ENCODE results near the gene GGACT. TPM values are rescaled to one million over a fixed set of nuclear protein-coding genes. Genes with fewer than 3 reads are reported as not detected.

The GGACT gene
- total and polyA plus RNA-seq, 2 of the 8 experiments (the other 6 are each of a cell fraction or from before 2014, with no cell fraction given): 1.1 to 1.5 TPM

GRCh38 chr13:100620792-100621191 lies 32.2 kb upstream of the GGACT start:
- no peak overlapping the region for H2BK5ac ChIP-seq (ENCODE audit: low read depth, low read length)
- CTCF ChIA-PET (ENCODE audit: partially characterized antibody): interaction anchor here (0.7 to 1.4 kb wide), 6 partner anchors 10 to 72 kb away, joined by 3 to 4 read pairs (median 3); no protein-coding TSS in a partner anchor
- no peak overlapping the region for H4K5ac ChIP-seq (ENCODE audit: insufficient read length, low read depth, low read length)
- no peak overlapping the region for H3K4ac ChIP-seq (replicated peaks; ENCODE audit: insufficient read length, low read depth, low read length)
- POLR2A ChIA-PET (ENCODE audit: partially characterized antibody): interaction anchor here (0.6 to 0.8 kb wide), 2 partner anchors 12 to 134 kb away, joined by 3 read pairs; no protein-coding TSS in a partner anchor
- no peak overlapping the region for H2AK5ac ChIP-seq (ENCODE audit: low read depth, low read length)
- H3K9ac ChIP-seq (replicated peaks in 1 of 4; ENCODE audit: extremely low read depth in 1 of 4, low read depth in 3 of 4, low read length in 3 of 4): no peak overlapping the region
- no peak overlapping the region for H2BK12ac ChIP-seq (ENCODE audit: low read depth, low read length)
- H3K9me3 ChIP-seq (ENCODE audit: insufficient read depth in 2 of 2, low read depth in 1 of 2, low read length in 1 of 2): peaks cover 9 to 14% of the 10 kb centered on the region in 2 experiments; a peak in 3 of 4 replicates
- peaks cover 2 to 31% (median 9%) of the 10 kb centered on the region in 4 experiments; a peak in 5 of 8 replicates for H3K36me3 ChIP-seq (ENCODE audit: control insufficient read depth in 2 of 4, insufficient read depth in 4 of 4, low read length in 3 of 4)
- H3K56ac ChIP-seq (replicated peaks; ENCODE audit: insufficient read length, low read depth, low read length): no peak overlapping the region
- no peak overlapping the region for H4K91ac ChIP-seq (replicated peaks; ENCODE audit: insufficient read length, low read length)
- H3K23ac ChIP-seq (ENCODE audit: insufficient read length): no peak overlapping the region
- no peaks in the 10 kb centered on the region for H3K27me3 ChIP-seq (replicated peaks in 1 of 4; ENCODE audit: control insufficient read depth in 3 of 4, extremely low read depth in 1 of 4, insufficient read depth in 3 of 4, low read length in 3 of 4)
- no peak overlapping the region for H2AFZ ChIP-seq (ENCODE audit: low read length)
- WGBS, 2 experiments (ENCODE audit: extremely low coverage in 1 of 2, insufficient coverage in 1 of 2, insufficient read length in 1 of 2, insufficient replicate concordance in 2 of 2, low coverage in 1 of 2, low lambda C conversion rate in 2 of 2, missing lambda C conversion rate in 1 of 2): 85% methylated on average over 4 of the region's 4 CpGs; no CpG with 5 or more reads in 1 of the 2 experiments
- DNase-seq (ENCODE audit: low read depth in 1 of 2, low spot score in 2 of 2) (no peak), FAIRE-seq (no peak)
- no peak overlapping the region for H4K8ac ChIP-seq (ENCODE audit: extremely low read depth, insufficient read depth, low read length)
- no peak overlapping the region for H3K18ac ChIP-seq (ENCODE audit: extremely low read depth, low read length)
- no peaks in the 10 kb centered on the region for H3K79me1 ChIP-seq (ENCODE audit: low read depth, low read length)
- TF ChIP-seq CBX5 (IDR thresholded peaks at IDR 0.05; ENCODE audit: low read depth, low read length): no peak
- no peak for TF ChIP-seq TEAD4 (IDR thresholded peaks at IDR 0.05; ENCODE audit: low read depth, low read length)
- TF ChIP-seq CHD1 (IDR thresholded peaks at IDR 0.05; ENCODE audit: low read depth, low read length): no peak
- no peak for TF ChIP-seq E2F6 (IDR thresholded peaks at IDR 0.05)
- no peak for TF ChIP-seq SRF (IDR thresholded peaks at IDR 0.05; ENCODE audit: low read depth, low read length)
- no peaks in the 10 kb centered on the region for H3K79me2 ChIP-seq (ENCODE audit: control insufficient read depth in 1 of 2, insufficient read depth in 2 of 2, low read length in 2 of 2)
- H3K27ac ChIP-seq (ENCODE audit: low read depth, low read length): no peak overlapping the region
- peaks cover 0 to 3% (median 2%) of the 10 kb centered on the region in 4 experiments; a peak in 3 of 7 replicates for H3K4me1 ChIP-seq (replicated peaks in 1 of 4; ENCODE audit: control insufficient read depth in 3 of 4, insufficient read depth in 4 of 4, low read length in 3 of 4)
- H2BK15ac ChIP-seq (ENCODE audit: low read length): no peak overlapping the region
- no peak overlapping the region for H2BK20ac ChIP-seq (ENCODE audit: low read length)
- no peak overlapping the region for H3K4me2 ChIP-seq (ENCODE audit: insufficient read depth in 1 of 2, low read depth in 2 of 2, low read length in 2 of 2)
- H3K23me2 ChIP-seq (ENCODE audit: low read depth, low read length): no peaks in the 10 kb centered on the region; the same call in 1 of the 2 replicates
- no peaks in the 10 kb centered on the region for H4K20me1 ChIP-seq (replicated peaks in 1 of 2; ENCODE audit: control insufficient read depth in 1 of 2, insufficient read depth in 2 of 2, low read length in 2 of 2)
- H3K4me3 ChIP-seq (ENCODE audit: extremely low read depth in 1 of 4, insufficient read depth in 2 of 4, low read depth in 3 of 4, low read length in 4 of 4): no peak overlapping the region
- H3K14ac ChIP-seq (ENCODE audit: insufficient read length): no peak overlapping the region
- no peak overlapping the region for H2BK120ac ChIP-seq (replicated peaks; ENCODE audit: low read depth, low read length)

Measured in H1 (cell line).